Measurements from ENCODE around the gene CTTNBP2.

CTTNBP2 gene

DNA sequence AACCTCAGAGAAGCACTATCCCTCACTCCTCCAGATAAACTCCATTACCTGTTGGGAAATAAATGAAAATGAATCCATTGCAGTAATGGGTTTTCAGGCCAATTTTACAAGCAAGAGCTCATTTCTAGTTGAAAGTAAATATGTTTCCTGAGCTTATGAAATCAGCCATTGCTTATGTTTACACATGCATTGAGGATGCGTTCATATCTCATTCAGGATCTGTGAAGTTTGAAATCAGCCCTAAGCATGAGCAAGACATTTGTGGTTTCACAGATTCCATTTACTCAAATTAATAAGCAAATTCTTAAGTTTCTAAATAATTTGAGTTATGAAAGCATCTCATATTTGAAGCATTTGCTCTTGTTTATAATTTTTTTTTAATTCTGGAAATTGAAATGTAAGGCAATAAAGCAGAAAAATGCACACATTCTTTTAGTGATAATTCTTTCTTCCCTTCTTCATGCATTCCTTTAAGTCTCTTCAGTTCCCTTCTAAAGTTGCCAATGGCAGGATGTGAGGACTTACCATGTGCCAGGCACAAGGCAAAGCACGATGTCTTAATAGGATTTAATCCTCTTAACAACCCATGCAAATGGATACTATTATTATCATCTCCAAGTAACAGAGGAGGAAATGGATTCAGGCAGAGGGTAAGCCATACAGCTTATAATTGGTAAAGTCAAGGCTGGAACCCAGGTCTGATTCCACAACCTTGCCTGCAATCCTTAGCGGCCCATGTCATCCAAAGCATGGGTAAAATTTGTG is 35.0 kb upstream of the CTTNBP2 start:
- no peak overlapping the region for H3K4me3 ChIP-seq (replicated peaks; ENCODE audit: insufficient read depth, low read length)
- no peak for TF ChIP-seq POLR2AphosphoS5 (IDR thresholded peaks at IDR 0.05; ENCODE audit: low read depth)
- TF ChIP-seq GABPA (IDR thresholded peaks at IDR 0.05; ENCODE audit: low read depth) = no peak
- no peak for TF ChIP-seq REST (IDR thresholded peaks at IDR 0.05; ENCODE audit: insufficient replicate concordance, low read depth)
- TF ChIP-seq CTCF (IDR thresholded peaks at IDR 0.05; ENCODE audit: insufficient read depth, low read length) = no peak
- no peak for TF ChIP-seq SPI1 (IDR thresholded peaks at IDR 0.05; ENCODE audit: borderline replicate concordance, low read depth)
- no peak for DNase-seq (ENCODE audit: low read depth in 1 of 2, low spot score in 1 of 2)

DNA sequence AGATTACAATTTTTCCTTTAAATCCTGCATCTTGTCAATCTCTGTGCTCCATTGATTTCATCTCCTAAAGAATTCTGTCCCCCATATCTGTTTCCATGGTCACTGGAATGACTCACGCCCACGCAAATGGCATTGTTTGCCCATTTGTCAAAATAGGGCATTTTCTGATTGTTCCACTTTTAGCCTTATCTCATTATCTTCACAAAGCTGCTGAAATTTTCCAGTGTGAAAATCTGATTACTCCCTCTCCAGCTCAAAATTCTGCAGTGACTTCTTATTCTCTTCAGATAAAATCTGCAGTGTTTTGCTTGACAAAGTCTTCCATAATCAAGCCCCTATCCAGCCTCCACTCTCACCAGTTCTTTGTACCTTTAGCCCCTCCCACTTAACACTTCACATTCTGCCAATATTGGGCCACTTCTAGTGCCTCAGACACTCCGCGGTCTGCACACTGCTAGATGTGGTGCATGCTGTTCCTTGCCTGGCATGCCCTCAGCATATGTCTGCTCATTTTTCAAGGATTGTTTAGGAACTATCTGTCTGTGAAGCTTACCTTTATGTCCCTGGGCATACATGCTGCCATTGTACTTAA is 33.9 kb upstream of the CTTNBP2 start:
- no peak for TF ChIP-seq SPI1 (IDR thresholded peaks at IDR 0.05; ENCODE audit: borderline replicate concordance, low read depth)
- Histone ChIP-seq H3K27me3 (ENCODE audit: insufficient read depth, poor library complexity, severe bottlenecking) (no peaks in the 10 kb centered on the region), H3K4me3 (replicated peaks; ENCODE audit: insufficient read depth, low read length) (no peak overlapping the region), H3K27ac (replicated peaks) (no peak overlapping the region)
- no peak for DNase-seq (ENCODE audit: low read depth in 1 of 2, low spot score in 1 of 2)

More for the DNA sequence above, 35.0 kb upstream of the CTTNBP2 start:
- Histone ChIP-seq H3K27ac (replicated peaks) (no peak overlapping the region), H3K27me3 (ENCODE audit: insufficient read depth, poor library complexity, severe bottlenecking) (no peaks in the 10 kb centered on the region)

DNA sequence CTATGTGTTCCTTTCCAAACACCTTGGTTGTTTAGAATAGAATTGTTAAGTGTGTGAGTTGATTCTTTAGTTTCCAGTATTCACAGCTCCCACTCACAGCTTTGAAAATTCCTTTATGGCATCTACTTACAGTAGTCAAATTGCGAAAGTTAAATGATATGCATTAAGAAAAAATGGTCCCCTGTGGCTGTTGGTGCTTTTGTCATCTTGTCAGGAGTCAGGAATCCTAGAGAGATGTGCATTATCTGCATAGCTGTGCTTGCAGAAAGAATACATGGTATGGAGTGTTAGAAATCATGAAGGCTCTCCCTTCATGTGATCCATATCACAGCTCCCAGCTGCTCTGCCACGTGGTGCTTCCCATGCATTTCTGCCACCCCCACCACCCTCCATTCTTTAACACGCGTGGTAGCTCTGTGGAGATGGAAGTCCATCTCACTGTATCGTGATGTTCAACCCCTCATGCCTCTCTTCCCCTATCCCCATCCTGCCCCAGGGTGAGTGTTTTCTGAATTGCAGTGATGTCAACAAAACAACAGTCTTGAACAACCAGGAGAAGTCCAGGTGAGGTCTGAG is 29.2 kb upstream of the CTTNBP2 start:
- DNase-seq (ENCODE audit: low read depth in 1 of 2, low spot score in 1 of 2) = no peak
- H3K27ac ChIP-seq (replicated peaks) = no peak overlapping the region
- no peaks in the 10 kb centered on the region for H3K27me3 ChIP-seq (ENCODE audit: insufficient read depth, poor library complexity, severe bottlenecking)
- no peak for TF ChIP-seq POLR2AphosphoS5 (IDR thresholded peaks at IDR 0.05; ENCODE audit: low read depth)
- no peak overlapping the region for H3K4me3 ChIP-seq (replicated peaks; ENCODE audit: insufficient read depth, low read length)

DNA sequence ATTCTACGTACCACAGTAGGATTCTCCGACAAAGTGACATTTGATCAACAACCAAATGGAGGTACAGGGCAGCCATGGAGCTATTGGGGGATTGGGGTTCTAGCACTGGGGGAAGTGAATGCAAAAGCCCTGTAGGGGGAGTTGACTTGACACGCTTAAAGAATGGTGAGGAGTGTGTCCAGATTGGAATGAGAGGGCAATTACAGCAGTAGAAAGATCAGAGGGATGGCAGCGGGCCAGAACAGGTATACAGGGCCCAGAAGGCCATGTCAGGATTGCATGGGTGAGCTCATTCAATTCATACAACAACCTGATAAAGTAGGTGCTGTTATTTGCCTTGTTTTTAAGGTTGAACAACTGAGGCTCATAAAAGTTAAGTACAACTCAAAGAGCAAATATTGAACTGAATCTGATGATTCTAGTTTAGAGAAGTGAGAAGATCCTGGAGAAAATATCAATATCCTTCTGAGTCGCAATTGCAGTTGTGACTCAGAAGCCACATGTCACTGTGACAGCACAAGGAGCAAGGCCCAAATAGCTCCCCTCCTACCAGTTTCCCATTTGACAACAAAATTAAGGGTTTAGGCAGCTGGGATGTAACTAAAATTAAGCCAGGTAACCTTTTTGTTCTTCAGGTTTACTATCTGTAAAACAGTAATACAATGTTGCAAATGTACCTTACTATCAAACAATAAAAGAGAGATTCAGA is 28.0 kb upstream of the CTTNBP2 start:
- Histone ChIP-seq H3K27ac (replicated peaks) (no peak overlapping the region), H3K27me3 (ENCODE audit: insufficient read depth, poor library complexity, severe bottlenecking) (no peaks in the 10 kb centered on the region), H3K4me3 (replicated peaks; ENCODE audit: insufficient read depth, low read length) (no peak overlapping the region)
- TF ChIP-seq CTCF (IDR thresholded peaks at IDR 0.05; ENCODE audit: insufficient read depth, low read length) (no peak), POLR2AphosphoS5 (IDR thresholded peaks at IDR 0.05; ENCODE audit: low read depth) (no peak), REST (IDR thresholded peaks at IDR 0.05; ENCODE audit: insufficient replicate concordance, low read depth) (no peak), SPI1 (IDR thresholded peaks at IDR 0.05; ENCODE audit: borderline replicate concordance, low read depth) (no peak), GABPA (IDR thresholded peaks at IDR 0.05; ENCODE audit: low read depth) (no peak)
- DNase-seq (ENCODE audit: low read depth in 1 of 2, low spot score in 1 of 2) = no peak
